Activated CD8-positive, alpha-beta memory T cell treated with anti-CD3 and anti-CD28 coated beads for 4 hours (primary cell): ENCODE results near the gene MARS1.
A peak's percentile ranks its signal among the peaks of the same experiment; 100 is the strongest.
"Not testable (repeated sequence)": the region's sequence is repeated elsewhere in the genome, so short reads cannot be mapped to it uniquely, and the experiment has no call there.

Experiments
- DNase-seq, 2 donors: peaks; one replicate each; pipeline ENCODE4 v3.0.0-alpha.2; 2020; ENCODE audit warnings: low read depth in 2 of 2

MARS1 gene

GRCh38 chr12:57487597-57488401 lies at the start of gene MARS1:
Gene MARS1 (plus strand): TSS chr12:57488068. CDS start chr12:57488091, 23 bp downstream.
- peak; percentile 85 to 88 for DNase-seq

- no peak for DNase-seq
Observed at GRCh38 chr12:57438400-57438799, 49.5 kb upstream of the MARS1 start.

- no peak for DNase-seq
Observed at GRCh38 chr12:57439762-57440266, 48.1 kb upstream of the MARS1 start.

GRCh38 chr12:57441393-57441792 lies 46.5 kb upstream of the MARS1 start:
- not testable (repeated sequence) for DNase-seq

GRCh38 chr12:57441846-57442427 lies 45.9 kb upstream of the MARS1 start:
- DNase-seq, result no peak

- not testable (repeated sequence) for DNase-seq
Observed at GRCh38 chr12:57444337-57444736, 43.5 kb upstream of the MARS1 start.

- DNase-seq, result no peak
Observed at GRCh38 chr12:57444744-57445143, 43.1 kb upstream of the MARS1 start.

- no peak for DNase-seq
Observed at GRCh38 chr12:57446292-57446960, 41.4 kb upstream of the MARS1 start.

GRCh38 chr12:57448669-57449068 lies 39.2 kb upstream of the MARS1 start:
- no peak for DNase-seq

- DNase-seq, result no peak
Observed at GRCh38 chr12:57449375-57449774, 38.5 kb upstream of the MARS1 start.

GRCh38 chr12:57450057-57450456 lies 37.8 kb upstream of the MARS1 start:
- no peak for DNase-seq

GRCh38 chr12:57451233-57451778 lies 36.6 kb upstream of the MARS1 start:
- no peak for DNase-seq

GRCh38 chr12:57452181-57452936 lies 35.5 kb upstream of the MARS1 start:
- DNase-seq, result no peak

GRCh38 chr12:57452937-57453509 lies 34.8 kb upstream of the MARS1 start:
- DNase-seq, result no peak

GRCh38 chr12:57454213-57454565 lies 33.7 kb upstream of the MARS1 start:
- no peak for DNase-seq

GRCh38 chr12:57454566-57455373 lies 33.1 kb upstream of the MARS1 start, which contains the start of gene INHBE:
Gene INHBE (plus strand): TSS chr12:57455307. CDS start chr12:57455537, 230 bp downstream.
- DNase-seq, result no peak

- no peak for DNase-seq
Observed at GRCh38 chr12:57455374-57456144, 32.3 kb upstream of the MARS1 start.

GRCh38 chr12:57456145-57456700 lies 31.6 kb upstream of the MARS1 start:
- DNase-seq, result no peak
